Neural cell (in vitro differentiated cells): ENCODE results near the gene PCTP. TPM values are rescaled to one million over a fixed set of nuclear protein-coding genes. Genes with fewer than 3 reads are reported as not detected.

ENCODE experiments used
- H2AFZ ChIP-seq: fragments of 200-600, 300-800 bp; sonication (generic), shearing (Covaris generic); 2 replicates; pipeline ENCODE4 v1.6.0; 2014; ENCODE audit warnings: low read depth, mild to moderate bottlenecking, antibody characterized with exemption, low read length, moderate library complexity
- H3F3A ChIP-seq: fragments of 200-600 bp; shearing (Covaris generic); 2 replicates; pipeline ENCODE4 v1.6.1; 2016; ENCODE audit warnings: mild to moderate bottlenecking, moderate library complexity, mixed read lengths, antibody characterized with exemption, low read length; ENCODE audit not compliant: insufficient read depth, poor library complexity, severe bottlenecking
- H3K27ac ChIP-seq: fragments of 200-600, 300-800 bp; sonication (generic), shearing (Covaris generic); 2 replicates; pipeline ENCODE4 v1.5.1; 2014; ENCODE audit warnings: mild to moderate bottlenecking, low read length, moderate library complexity
- H3K27me3 ChIP-seq: fragments of 300-800, 200-600 bp; sonication (generic), shearing (Covaris generic); 2 replicates; pipeline ENCODE4 v1.6.0; 2014; ENCODE audit warnings: mild to moderate bottlenecking, low read depth, low read length, moderate library complexity; ENCODE audit not compliant: insufficient read depth
- H3K36me3 ChIP-seq: fragments of 300-800, 200-600 bp; sonication (generic), shearing (Covaris generic); 2 replicates; pipeline ENCODE4 v1.5.1; 2014; ENCODE audit warnings: mild to moderate bottlenecking, antibody characterized with exemption, low read length, moderate library complexity; ENCODE audit not compliant: insufficient read depth
- H3K4me2 ChIP-seq: fragments of 300-800, 200-600 bp; sonication (generic), shearing (Covaris generic); 2 replicates; pipeline ENCODE4 v1.6.0; 2014; ENCODE audit warnings: mild to moderate bottlenecking, low read length
- H3K4me3 ChIP-seq: fragments of 300-800, 200-600 bp; sonication (generic), shearing (Covaris generic); 2 replicates; pipeline ENCODE4 v1.5.1; 2014; ENCODE audit warnings: mild to moderate bottlenecking, low read length, moderate library complexity
- H3K79me2 ChIP-seq: fragments of 200-600 bp; shearing (Covaris generic); replicated peaks from 2 replicates; pipeline ENCODE4 v1.6.0; 2014; ENCODE audit warnings: mild to moderate bottlenecking, low read length, moderate library complexity; ENCODE audit not compliant: insufficient read depth
- H3K9ac ChIP-seq: fragments of 300-800, 200-600 bp; sonication (generic), shearing (Covaris generic); 2 replicates; pipeline ENCODE4 v1.6.1; 2016; ENCODE audit warnings: mild to moderate bottlenecking, low read length, mixed read lengths
- H3K9me2 ChIP-seq: fragments of 200-600 bp; shearing (Covaris generic); 2 replicates; pipeline ENCODE4 v1.6.1; 2016; ENCODE audit warnings: mild to moderate bottlenecking, low read length, mixed read lengths; ENCODE audit not compliant: insufficient read depth
- H3K9me3 ChIP-seq: fragments of 200-600, 300-800 bp; sonication (generic), shearing (Covaris generic); 2 replicates; pipeline ENCODE4 v1.6.1; 2016; ENCODE audit warnings: mild to moderate bottlenecking, mixed run types, low read length, moderate library complexity, mixed read lengths
- H4K20me1 ChIP-seq: fragments of 200-600 bp; shearing (Covaris generic); 2 replicates; pipeline ENCODE4 v1.6.1; 2016; ENCODE audit warnings: mild to moderate bottlenecking, mixed run types; ENCODE audit not compliant: insufficient read depth
- CTCF ChIP-seq: fragments of 450-650 bp; IDR thresholded peaks from 2 replicates; pipeline ENCODE4 v1.5.1; 2014; ENCODE audit warnings: antibody characterized with exemption, mild to moderate bottlenecking, moderate library complexity; ENCODE audit not compliant: poor library complexity, severe bottlenecking
- EZH2 ChIP-seq: fragments of 200-600, 300-800 bp; shearing (Covaris generic), sonication (generic); IDR thresholded peaks from 2 replicates; pipeline ENCODE4 v1.6.1; 2014; ENCODE audit warnings: antibody characterized with exemption, low read length, borderline replicate concordance, mild to moderate bottlenecking; ENCODE audit not compliant: insufficient read depth, poor library complexity, severe bottlenecking
- MXI1 ChIP-seq: fragments of 450-650 bp; conservative IDR thresholded peaks from 2 replicates; pipeline ENCODE4 v1.6.1; 2014; ENCODE audit warnings: antibody characterized with exemption, mild to moderate bottlenecking; ENCODE audit not compliant: poor library complexity, severe bottlenecking
- POLR2AphosphoS5 ChIP-seq: IDR thresholded peaks from 2 replicates; pipeline ENCODE4 v1.6.1; 2012
- TAF1 ChIP-seq: IDR thresholded peaks from 2 replicates; pipeline ENCODE4 v1.6.1; 2012; ENCODE audit warnings: low read depth
- polyA plus RNA-seq: library from polyadenylated mRNA; depleted of rRNA; stranded (reverse); fragments of >200 nt; gene quantifications from 2 replicates; pipeline ENCODE4 v1.2.3, GENCODE V29; 2014
- TF ChIP-seq, protein P1 (sequence below): IDR thresholded peaks from 2 replicates; pipeline ENCODE4 v1.6.1; 2012; ENCODE audit warnings: borderline replicate concordance

PCTP gene
- polyA plus RNA-seq, 1 donor from 2014 or later, result 3.9 TPM

GRCh38 chr17:55758171-55758570, 7.3 kb downstream of the PCTP start:
- no peaks in the 10 kb centered on the region for H4K20me1 ChIP-seq
- no peaks in the 10 kb centered on the region for H3K27me3 ChIP-seq
- no peaks in the 10 kb centered on the region for H3K79me2 ChIP-seq
- H3K4me3 ChIP-seq, result no peak overlapping the region
- no peaks in the 10 kb centered on the region for H3F3A ChIP-seq
- no peak overlapping the region for H3K4me2 ChIP-seq
- no peak overlapping the region for H3K27ac ChIP-seq
- TF ChIP-seq TAF1, result no peak
- TF ChIP-seq, protein P1, sequence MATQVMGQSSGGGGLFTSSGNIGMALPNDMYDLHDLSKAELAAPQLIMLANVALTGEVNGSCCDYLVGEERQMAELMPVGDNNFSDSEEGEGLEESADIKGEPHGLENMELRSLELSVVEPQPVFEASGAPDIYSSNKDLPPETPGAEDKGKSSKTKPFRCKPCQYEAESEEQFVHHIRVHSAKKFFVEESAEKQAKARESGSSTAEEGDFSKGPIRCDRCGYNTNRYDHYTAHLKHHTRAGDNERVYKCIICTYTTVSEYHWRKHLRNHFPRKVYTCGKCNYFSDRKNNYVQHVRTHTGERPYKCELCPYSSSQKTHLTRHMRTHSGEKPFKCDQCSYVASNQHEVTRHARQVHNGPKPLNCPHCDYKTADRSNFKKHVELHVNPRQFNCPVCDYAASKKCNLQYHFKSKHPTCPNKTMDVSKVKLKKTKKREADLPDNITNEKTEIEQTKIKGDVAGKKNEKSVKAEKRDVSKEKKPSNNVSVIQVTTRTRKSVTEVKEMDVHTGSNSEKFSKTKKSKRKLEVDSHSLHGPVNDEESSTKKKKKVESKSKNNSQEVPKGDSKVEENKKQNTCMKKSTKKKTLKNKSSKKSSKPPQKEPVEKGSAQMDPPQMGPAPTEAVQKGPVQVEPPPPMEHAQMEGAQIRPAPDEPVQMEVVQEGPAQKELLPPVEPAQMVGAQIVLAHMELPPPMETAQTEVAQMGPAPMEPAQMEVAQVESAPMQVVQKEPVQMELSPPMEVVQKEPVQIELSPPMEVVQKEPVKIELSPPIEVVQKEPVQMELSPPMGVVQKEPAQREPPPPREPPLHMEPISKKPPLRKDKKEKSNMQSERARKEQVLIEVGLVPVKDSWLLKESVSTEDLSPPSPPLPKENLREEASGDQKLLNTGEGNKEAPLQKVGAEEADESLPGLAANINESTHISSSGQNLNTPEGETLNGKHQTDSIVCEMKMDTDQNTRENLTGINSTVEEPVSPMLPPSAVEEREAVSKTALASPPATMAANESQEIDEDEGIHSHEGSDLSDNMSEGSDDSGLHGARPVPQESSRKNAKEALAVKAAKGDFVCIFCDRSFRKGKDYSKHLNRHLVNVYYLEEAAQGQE, result no peak
- no peak for TF ChIP-seq POLR2AphosphoS5
- no peak for TF ChIP-seq EZH2
- TF ChIP-seq CTCF, result no peak
- H3K9me3 ChIP-seq, result no peaks in the 10 kb centered on the region
- H3K9ac ChIP-seq, result no peak overlapping the region
- H2AFZ ChIP-seq, result no peak overlapping the region
- H3K36me3 ChIP-seq, result no peaks in the 10 kb centered on the region
- H3K9me2 ChIP-seq, result no peaks in the 10 kb centered on the region

GRCh38 chr17:55760643-55761355, 9.9 kb downstream of the PCTP start:
- Histone ChIP-seq H4K20me1 (no peaks in the 10 kb centered on the region), H3K27me3 (no peaks in the 10 kb centered on the region), H2AFZ (no peak overlapping the region), H3K9ac (no peak overlapping the region), H3K36me3 (no peaks in the 10 kb centered on the region), H3K4me2 (no peak overlapping the region), H3K9me2 (no peaks in the 10 kb centered on the region), H3K27ac (no peak overlapping the region), H3K79me2 (no peaks in the 10 kb centered on the region), H3F3A (no peaks in the 10 kb centered on the region), H3K4me3 (no peak overlapping the region), H3K9me3 (no peaks in the 10 kb centered on the region)
- TF ChIP-seq MXI1, result no peak
- no peak for TF ChIP-seq EZH2
- TF ChIP-seq, protein P1, result no peak
